ENCODE data around the gene SERPINH1.

The SERPINH1 gene

DNA sequence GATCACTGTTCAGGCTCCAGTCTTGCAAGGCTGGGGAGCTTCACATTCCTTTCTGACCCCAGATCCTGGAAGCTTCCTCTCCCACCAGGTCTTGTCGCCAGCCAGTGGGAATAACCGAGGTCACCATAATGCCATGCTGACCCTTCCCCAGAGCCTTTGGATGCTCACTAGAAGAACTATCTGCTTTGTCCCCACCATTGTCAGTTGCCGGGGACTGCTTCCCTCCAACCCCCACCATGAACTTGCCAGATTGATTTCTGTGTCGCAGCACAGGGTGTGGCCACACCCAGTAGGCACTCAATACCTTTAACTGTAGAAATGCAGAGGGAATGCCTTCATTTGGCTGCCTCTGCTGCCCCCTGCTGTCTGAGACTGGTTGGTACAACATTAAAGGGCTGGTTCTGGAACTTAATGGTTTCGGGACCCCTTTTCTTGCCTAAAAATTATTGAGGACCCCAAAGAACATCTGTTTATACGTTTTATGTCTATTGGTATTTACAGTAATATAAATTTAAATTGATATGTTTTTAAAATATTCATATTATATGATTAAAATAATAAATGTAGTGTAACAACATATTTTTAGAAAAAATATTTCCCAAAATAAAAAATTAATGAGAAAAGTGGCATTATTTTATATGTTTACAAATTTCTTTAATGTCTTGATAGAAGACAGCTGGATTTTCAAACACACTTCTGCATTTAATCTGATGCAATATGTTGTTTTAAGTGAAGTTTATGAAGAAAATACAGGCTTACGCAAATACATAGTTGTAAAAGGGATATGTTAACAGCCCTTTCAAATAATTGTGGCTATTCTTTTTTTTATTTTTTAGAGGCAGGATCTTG lies 29.6 kb upstream of the SERPINH1 start:
- peak; percentile 82 for DNase-seq (ENCODE audit: low spot score)

DNA sequence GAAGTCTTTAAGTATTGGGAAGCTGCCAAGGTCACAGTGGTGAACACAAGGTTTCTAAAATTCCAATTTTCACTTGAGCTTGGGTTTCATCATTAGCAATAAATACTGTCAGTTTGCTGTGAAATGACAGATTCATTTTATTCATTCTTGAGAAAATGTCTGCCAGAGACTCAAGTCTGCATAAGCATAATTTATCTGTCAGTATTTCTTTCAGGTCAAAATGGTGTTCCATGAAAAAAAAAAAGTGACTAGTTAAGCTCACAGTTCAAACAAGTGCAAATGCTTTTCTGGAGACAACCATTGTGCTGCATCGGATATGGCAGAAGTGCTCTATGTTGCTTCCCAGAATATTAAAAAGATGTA lies 28.2 kb upstream of the SERPINH1 start:
- no peak for DNase-seq (ENCODE audit: low spot score)

DNA sequence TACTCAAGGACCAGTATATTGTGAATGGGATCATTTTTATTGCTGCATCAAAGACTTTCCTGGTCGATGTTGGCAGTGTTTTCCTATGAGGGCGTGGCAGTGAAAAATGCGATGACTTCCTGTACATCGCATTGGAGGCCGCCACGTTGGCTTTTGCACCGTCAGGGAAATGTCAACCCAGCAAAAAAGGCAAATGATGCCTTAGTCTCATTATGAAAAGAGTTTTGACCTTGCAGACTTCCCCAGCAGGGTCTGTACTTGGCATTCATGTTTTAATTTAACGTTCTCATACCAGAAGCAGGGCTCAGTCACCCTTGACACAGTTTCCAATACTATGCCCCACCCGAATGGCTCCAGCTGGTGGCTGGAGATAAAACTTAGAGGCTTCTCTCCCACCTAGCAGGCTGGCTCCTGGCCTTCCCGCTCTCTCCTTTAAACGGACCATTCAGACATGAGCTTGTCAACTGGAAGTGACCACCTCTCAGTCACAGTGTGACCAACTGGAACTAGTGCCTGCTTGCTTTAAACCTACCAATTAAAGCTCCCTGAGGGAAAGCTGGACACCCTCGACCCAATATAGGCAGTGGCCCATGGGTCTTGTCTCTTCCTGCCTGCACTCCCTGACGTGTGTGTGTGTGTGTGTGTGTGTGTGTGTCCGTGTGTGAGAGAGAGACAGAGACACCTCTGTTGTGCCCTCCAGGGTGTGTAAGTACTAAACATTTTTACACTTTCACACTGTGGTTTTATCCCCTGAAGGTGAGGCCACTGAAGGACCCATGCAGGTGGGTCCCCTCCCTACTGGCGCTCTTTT lies 27.6 kb upstream of the SERPINH1 start:
- no peak for DNase-seq (ENCODE audit: low spot score)

- no peak for DNase-seq (ENCODE audit: low spot score)
These were observed 27.0 kb upstream of the SERPINH1 start for GRCh38 chr11:75535071-75535470.

DNA sequence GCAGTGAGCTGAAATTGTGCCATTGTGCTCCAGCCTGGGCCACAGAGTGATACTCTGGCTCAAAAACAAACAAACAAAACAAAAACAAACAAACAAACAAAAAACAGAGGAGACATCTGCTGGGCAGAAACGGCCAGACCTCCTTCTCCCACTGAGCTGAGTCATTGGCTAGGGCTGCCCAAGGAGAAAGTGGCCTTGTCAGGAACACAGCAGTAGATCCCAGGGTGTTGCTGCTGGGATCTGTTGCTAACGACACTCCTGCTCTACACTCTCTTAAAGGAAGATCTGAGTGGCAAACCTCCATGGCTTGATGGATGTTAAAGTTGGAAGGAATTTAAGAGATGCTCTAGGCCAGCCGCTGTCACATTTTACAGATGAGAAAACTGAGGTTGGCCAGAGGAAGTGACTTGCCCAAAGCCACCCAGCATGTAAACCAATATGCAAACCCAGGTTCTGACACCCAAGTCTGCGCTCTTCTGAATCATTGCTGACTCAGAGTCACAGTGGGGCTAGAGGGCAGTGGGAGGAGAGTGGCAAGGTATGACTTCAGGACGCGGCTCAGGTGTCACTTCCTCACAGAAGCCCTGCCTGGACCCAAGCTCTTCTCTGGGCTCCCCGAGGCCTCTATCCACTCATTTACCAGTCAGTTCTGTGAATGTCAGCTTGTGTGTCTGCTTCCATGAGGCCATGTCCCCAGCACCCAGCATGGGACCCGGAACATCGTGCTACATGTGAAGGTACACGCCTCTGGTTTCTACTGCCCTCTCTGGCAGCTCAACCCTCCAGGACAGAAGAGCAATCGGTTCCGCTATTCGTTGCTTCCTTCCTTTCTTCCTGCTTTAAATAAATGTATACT lies 25.0 kb upstream of the SERPINH1 start:
- DNase-seq (ENCODE audit: low spot score): no peak

GRCh38 chr11:75537740-75538139 lies 24.3 kb upstream of the SERPINH1 start:
- DNase-seq (ENCODE audit: low spot score): no peak

GRCh38 chr11:75538150-75538942 lies 23.7 kb upstream of the SERPINH1 start:
- no peak for DNase-seq (ENCODE audit: low spot score)

DNA sequence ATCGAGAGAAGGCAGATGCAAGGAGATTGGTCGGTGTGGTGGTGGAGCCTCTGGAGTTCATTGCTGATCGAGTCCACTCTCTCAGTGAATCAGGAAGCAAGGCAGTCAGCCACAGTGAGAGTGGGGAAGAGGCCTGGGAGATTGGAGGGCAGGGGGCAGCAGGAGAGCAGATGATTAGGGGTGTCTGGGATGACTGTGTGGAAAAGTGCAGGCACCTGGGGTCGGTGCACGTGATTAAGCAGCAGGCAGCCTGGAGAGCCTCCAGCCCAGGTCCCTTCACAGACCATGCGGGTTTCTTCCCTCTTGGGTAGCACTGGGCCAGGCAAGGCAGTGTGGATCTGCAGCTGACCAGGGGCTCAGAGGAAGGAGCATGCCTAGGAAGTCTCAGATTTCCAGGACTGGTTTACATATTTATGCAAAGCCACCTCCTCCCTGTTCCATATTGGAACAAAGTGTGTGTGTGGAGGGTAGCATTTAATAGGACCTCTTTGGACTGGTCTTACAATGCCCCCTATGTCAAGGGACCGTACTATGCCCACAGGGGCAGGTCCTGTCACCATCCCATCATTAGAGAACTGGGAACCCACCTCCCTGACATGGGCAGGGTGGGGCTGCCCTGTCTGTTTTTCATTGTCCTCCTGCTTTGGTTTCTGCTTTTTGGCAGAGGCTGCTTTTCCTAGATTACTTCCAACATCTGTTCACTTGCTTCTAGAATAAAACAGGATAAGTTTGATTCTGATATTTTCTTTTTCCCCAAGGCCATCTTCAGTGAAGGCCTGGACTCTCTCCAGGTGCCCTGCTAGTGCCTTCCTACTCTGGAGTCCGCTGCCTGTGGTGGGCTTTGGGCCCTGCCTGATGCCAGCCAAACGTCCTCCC lies 22.4 kb upstream of the SERPINH1 start:
- DNase-seq (ENCODE audit: low spot score): no peak

DNA sequence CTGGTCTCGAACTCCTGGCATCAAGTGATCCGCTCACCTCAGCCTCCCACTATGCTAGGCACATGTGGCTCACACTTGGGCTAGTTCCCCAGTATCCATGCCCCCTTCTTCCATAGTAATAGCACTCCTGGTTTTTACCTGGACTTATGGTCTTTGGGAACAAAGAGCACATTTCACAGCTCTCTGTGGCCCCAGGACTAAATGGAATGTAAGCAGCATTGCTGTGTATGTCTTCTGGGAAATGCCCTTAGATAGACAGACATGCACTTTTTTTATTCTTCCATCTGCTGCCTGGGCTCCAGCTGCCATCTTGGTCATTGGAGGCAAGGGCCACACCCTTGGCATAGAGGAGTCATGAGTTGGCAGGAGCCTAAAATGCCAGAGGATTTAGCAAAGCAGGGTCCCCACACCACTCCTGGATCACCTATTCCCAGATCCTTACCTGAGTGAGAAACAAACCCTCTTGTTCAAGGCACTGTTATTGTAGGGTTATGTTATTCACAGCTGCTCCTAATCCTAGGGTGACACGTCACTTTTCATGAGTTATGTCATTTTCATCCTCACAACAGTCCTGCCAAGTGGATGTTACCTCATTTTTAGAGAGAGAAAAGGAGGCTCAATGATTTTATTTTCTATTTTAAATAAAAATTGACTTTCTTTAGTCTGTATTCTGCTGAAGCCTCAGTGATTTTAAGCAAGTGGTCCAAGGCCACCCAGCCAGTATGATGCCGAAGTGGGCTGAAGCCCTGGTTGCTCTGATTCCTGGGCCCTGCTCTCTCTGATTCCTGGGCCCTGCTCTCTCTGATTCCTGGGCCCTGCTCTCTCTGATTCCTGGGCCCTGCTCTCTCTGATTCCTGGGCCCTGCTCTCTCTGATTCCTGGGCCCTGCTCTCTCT lies 20.6 kb upstream of the SERPINH1 start:
- no peak for DNase-seq (ENCODE audit: low spot score)

DNA sequence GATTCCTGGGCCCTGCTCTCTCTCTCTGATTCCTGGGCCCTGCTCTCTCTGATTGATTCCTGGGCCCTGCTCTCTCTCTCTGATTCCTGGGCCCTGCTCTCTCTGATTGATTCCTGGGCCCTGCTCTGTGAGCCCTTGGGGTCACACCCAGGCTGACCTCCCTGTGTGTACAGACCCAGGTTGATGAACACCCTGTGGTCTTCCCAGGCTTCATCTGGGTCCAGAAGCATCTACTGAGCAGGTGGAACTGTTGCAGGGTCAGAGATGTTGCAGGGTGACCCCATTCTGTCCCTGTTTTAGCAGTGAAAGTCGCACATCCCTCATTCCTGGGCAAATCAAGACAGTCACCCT lies 20.0 kb upstream of the SERPINH1 start:
- DNase-seq (ENCODE audit: low spot score): no peak

DNA sequence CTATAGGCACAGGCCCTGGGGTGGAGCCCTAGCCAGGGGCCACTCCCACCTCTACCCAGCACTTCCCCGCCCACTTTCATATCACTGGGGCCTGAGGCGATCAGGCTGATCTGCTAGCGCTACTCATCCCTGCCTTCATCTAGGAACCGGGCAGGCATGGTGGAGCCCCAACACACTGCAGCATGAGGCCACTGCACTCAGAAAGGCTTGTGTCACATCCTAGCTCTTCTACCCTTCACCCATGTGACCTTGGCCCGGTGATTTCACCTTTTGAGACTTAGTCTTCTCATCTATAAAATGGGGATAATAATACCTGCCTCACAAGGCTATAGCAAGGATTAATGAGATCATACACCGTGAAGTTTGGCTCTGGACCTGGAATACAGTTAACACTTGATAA lies 18.2 kb upstream of the SERPINH1 start:
- no peak for DNase-seq (ENCODE audit: low spot score)

- DNase-seq (ENCODE audit: low spot score): no peak
These were observed 14.9 kb upstream of the SERPINH1 start for GRCh38 chr11:75547177-75547576.

DNA sequence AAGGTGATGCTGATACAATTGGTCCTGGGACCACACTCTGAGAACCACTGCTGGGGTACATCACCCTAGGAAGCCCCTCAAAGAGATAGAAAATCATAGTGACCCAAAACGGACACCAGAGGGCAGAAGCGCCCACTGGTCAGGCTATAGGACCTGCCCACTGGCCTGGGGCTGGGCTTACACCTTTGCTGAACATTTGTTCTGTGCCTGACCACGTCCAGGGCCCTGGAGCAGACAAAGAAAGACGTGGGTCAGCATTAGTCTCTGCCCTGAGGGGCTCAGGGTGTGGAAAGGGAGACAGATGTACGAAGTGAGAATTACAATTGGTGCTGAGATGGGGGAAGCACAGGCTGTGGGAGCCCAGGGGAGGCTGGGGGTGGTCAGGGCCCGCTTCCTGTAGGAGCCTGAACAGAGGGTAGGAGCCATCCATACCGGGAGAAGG lies 14.4 kb upstream of the SERPINH1 start:
- peak; percentile 80 for DNase-seq (ENCODE audit: low spot score)

GRCh38 chr11:75548595-75549272 lies 13.3 kb upstream of the SERPINH1 start:
- DNase-seq (ENCODE audit: low spot score): no peak

DNA sequence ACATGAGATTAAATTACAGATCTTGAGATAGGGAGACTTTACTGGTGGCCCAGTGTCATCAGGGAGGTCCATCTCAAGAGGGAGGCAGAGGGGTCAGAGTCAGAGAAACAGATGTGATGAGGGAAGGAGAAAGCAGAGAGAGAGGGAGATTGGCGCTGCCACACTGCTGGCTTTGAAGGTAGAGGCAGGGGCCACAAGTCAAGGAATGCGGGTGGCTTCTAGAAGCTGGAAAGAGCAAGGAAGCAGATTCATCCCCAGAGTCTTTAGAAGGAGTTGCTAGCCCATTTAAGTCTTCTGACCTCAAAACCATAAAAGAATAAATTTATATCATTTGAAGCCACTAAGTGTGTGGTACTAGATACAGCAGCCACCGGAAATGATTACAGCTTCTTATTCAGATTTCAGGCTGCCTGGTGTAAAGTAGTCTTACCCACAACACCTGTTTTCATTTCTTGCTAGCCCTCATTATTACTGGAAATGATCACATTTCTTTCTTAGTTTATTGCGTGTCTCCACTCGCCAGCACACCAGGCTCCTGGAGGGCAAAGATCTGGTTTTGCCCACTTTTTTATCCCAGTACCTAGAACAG lies 12.6 kb upstream of the SERPINH1 start:
- no peak for DNase-seq (ENCODE audit: low spot score)

DNA sequence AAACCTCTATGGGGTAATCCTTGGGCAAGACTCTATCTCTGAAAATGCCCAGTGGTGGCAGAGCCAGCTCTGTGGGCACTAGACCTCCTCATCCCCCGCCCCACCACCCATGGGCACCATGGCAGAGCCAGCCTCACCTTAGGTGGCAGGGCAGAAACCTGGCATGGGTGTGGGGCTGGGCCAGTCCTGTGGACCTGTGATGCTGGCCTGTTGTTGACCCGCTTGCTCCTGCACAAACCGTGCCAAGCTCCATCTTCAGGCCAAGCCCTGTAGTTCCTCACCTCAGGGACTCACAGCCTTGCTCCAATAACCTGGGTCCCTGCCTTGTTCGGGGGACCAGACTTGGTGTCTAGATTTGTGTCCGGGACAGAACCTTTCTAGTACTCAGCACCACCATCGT lies 8.9 kb upstream of the SERPINH1 start:
- DNase-seq (ENCODE audit: low spot score): no peak

GRCh38 chr11:75553889-75554257 lies 8.2 kb upstream of the SERPINH1 start:
- no peak for DNase-seq (ENCODE audit: low spot score)

DNA sequence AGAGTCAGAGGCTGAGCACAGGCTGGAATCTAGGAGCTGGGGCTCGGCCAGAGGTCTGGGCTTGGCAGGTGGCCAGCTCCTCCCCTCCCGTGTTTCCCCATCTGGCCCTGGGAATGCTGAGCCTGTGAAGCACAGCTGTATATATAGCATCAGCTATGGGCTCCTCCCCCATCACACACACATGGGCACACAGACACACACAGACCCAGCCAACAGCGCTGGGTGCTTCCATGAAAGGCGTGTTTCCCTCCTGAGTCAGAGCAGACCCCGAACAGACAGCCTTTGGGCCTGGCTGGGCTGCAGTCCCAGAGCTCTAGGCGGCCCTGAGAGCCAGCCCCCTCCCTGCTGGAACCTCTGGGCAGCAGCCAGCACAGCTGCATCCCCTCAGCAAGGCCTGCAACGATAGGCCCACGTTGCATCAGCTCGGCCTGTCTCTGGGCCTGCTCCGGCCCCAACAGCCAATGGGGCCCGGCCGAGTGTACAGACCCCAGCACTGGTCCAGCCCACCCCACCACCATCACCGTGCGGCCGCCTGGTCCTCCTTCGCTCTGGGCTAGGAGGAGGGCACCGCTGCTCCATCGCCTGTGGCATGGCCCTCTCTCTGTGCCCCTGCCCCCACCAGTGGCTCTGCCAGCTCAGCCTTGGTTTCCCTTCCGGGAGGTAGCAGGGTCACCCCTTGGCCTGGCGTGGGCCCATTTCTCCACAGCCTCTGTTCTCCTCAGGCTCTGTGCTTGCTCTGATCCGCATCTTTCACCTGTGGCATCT lies 7.6 kb upstream of the SERPINH1 start:
- peak; percentile 78 for DNase-seq (ENCODE audit: low spot score)
